Inferior parietal cortex (tissue), 1 donor: Measurements from ENCODE around the gene HEXB.

Experiments
- DNase-seq: peaks from one replicate; pipeline ENCODE4 v3.0.0-alpha.2; 2016; ENCODE audit errors: extremely low spot score

The HEXB gene

DNA sequence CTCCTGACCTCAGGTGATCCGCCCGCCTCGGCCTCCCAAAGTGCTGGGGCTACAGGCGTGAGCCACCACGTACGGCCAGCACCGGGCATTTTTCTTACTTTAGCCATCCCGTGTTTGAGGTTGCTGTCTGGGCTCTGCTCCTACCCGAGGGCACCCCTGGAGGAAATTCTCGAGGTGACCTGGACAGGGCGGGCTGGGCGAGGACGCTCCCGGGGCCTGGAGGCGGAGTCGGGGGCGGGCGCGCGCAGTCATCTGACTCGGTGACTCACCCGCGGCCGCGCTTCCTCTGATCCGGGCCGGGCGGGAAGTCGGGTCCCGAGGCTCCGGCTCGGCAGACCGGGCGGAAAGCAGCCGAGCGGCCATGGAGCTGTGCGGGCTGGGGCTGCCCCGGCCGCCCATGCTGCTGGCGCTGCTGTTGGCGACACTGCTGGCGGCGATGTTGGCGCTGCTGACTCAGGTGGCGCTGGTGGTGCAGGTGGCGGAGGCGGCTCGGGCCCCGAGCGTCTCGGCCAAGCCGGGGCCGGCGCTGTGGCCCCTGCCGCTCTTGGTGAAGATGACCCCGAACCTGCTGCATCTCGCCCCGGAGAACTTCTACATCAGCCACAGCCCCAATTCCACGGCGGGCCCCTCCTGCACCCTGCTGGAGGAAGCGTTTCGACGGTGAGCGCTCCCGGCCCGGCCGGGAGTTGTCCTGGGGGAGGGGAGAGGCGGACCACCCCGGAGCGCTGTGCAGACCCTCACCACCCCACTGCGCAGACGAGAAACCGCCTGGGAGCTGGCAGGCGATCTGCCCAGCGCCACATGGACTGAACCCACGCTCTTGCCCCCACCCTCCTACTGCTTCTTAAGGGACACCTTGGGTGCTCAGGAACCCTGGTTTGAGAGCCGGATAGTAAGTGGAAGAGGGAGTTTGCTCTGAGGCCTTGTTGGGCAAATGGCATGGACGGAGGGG lies at the start of gene HEXB:
Gene HEXB, plus strand, starts transcription at position 334 of the 952 bp plus-strand sequence. Its CDS starts 28 bp downstream, at position 362.
- DNase-seq = peak; percentile 74

DNA sequence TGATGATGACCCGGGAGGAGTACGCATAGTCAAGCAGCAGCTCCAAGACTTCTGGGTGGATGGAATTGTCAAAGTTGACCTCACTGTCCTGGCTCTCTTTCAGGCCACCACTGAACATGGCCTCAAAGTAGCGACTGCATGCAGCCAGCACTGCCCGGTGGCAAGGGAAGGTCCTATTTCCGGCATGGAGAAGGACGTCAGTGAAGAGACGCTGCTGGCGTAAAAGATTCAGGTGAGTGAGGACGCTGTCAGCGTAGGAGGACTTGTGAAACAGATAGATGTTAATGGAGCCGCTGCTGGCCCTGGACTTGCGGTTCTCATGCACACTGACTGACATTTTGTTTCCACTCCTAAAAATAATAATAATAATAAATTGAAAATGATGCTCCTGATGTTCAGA lies 48.9 kb upstream of the HEXB start:
- DNase-seq = no peak

DNA sequence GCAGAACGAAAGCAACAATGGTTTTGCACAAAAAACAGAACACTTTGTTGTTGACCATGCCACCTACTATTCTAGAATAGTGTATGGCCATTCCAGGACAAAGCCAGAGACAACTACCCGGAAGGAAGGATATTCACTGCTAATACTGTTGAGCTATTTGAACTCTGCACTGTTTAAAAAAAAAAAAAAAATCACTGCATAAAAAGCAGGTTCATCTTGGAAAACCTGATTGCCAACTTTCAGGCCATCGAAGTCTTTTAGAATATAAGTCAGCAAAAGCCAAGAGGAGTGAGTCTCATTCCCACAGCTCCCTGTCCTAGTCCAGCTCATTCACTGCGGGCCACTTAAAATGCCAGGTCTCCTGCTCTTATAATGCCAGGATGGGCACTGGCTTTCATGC lies 48.5 kb upstream of the HEXB start:
- DNase-seq = no peak

DNA sequence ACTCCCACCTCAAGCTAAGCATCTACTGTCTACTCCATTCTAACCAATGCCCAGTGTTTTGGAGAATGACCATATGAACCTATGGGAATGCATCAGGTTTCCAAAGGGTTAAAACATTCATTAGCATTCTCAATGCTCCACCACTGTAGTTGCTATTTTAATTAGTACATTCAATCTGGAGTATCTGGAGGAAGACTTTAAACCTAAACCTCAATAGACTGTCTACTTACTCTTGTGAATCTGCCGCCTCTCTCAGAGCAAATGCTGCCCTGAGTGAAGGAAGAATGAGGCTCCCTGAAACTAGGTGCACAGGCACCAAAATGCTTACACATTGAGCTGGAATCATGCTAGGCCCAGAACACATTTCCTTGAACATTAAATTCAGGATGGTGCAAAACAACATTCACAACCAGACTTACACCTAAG lies 46.5 kb upstream of the HEXB start:
- DNase-seq = no peak

- DNase-seq = no peak
These were observed 45.8 kb upstream of the HEXB start for GRCh38 chr5:74638970-74639806.

DNA sequence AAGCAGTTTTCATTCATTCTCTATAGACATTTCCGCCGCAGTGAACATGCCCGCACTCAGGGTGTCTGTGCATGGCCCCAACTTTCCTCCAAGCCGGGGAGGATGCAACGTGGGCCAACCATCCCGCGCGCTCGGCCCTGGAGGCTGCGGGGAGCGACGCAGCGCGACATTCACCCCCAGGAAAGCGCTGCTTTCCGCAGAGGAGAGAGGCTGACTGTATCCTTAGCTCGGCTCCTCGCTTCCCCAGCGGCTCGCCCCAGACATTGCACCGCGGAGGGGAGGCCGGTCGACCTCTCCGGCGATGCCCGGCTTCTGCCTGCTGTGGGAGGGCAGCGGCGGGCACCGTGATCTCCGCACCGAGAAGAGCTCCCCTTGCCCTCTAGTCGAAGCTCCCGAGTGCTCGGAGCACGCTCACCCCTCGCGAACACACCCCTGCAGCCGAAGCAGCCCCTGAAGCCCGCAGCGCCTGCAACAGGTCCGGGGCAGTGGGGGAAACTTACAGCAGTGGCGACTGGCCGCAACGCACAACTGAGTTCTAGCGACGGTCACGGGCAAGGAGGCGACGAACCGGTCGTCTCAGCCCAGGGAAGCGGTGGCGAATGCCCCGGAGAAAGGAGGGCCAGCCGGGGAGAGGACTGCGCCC lies 45.1 kb upstream of the HEXB start:
- no peak for DNase-seq

GRCh38 chr5:74640450-74640953 lies 44.5 kb upstream of the HEXB start, which contains the start of gene ENC1:
TSS of gene ENC1 (minus strand) at chr5:74640728. CDS start at chr5:74636485, 4,243 bp downstream.
- DNase-seq = peak; percentile 66

GRCh38 chr5:74640954-74641734 lies 43.9 kb upstream of the HEXB start:
- DNase-seq = peak; percentile 61

GRCh38 chr5:74641735-74642542 lies 43.1 kb upstream of the HEXB start:
- peak; percentile 74 for DNase-seq

- DNase-seq = no peak
These were observed 42.5 kb upstream of the HEXB start for GRCh38 chr5:74642543-74642863.

DNA sequence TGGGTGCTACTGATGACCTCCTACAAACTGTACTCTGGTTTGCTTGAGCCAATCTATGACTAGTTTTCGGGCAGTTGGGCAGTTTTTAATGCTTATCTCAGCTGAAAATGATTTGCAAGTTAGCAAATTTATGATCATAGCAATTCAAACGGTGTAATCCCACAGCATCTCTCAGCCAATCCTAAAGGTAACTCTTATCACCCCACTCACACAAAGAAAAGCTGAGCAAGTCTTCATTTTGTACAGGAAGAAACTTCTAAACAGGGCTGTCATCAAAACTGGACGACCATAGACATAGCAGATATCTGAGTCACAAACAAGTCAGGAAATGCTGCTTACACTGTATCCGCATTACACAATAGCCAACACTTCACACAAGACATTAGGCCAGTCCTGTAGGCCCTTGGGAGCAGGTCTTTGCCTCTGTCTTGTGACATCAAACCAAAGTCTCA lies 41.9 kb upstream of the HEXB start:
- no peak for DNase-seq

GRCh38 chr5:74647096-74647495 lies 37.9 kb upstream of the HEXB start:
- no peak for DNase-seq

- peak; percentile 82 for DNase-seq
These were observed 36.2 kb upstream of the HEXB start for GRCh38 chr5:74648835-74649293.

DNA sequence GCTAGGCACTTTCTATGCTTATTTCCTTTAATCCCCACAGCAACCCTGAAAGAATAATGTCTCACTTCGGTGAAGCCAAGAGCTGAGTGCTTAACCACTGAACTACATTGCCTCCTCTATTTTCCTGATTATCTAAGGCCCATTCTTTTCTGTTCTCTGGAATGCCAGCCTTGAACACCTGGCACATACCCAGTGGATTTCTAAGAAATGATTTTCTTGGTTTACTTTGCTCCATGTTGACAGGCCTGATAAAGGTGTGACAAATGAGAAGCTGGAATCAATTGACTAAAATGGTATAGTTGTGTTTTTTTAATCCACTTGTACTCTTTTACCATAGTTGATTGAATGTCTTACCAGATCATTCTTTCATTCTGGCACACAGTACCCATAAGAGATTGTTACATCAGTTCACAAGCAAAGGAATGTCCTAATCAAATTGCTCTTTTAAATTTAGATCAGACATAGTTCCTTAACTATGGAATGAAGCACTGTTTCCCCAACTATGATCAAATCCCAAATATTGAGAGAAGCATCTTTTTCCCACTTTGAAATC lies 35.5 kb upstream of the HEXB start:
- DNase-seq = no peak

DNA sequence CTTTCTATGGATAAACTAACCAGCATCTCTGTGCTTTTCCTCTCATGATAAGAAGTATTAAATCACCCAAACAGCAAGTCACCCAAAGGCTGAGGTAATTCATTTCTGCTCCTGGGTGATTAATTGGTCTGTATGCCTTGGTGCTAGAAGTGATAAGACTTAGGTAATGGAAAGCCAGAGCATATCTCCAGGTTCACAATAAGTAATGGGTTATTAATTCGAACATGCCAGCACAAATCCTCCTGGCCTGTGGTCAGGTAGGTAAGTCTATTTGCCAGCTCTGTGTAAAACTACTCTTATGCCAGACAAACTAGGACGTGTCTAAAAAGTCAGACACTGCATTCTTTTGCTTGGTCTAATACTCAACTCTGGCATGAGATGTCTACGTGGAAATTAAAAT lies 33.3 kb upstream of the HEXB start:
- DNase-seq = no peak

- DNase-seq = no peak
These were observed 32.5 kb upstream of the HEXB start for GRCh38 chr5:74652576-74652975.

DNA sequence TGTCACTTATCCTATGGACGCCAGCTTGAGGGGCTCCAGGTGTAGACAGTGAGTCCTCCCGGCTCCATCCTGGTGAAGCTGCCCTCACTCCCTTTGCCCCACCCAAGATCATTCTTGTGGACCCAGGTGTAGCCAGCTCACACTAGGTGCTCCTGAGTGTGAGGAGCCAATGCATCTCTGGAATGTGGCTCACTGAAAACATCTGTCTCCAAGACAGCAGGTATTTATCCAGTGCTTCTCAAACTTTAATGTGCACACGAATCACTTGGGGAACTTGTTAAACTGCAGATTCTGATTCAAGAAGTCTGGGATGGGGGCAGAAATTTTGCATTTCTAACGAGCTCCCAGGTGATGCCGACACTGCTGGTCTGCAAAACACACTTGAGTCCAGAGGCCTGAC lies 31.0 kb upstream of the HEXB start:
- DNase-seq = no peak

- no peak for DNase-seq
These were observed 29.8 kb upstream of the HEXB start for GRCh38 chr5:74655206-74655605.

DNA sequence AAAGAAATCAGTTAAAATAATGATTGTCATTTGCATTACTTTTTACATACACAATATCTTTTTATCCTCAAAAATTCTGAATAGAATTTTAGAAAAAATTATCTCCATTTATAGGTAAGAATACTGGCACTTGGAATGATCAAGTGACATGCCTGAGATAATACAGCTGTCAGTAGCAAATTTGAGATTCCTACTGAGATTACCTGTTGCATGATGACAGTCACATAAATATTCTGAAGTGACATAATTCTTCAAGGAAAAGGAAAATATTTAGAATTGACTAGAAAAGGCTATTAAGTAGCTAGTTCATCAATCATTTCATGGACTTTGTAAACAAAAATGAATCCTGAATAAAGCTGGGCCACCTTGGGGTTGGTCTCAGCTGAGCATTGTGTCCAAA lies 29.3 kb upstream of the HEXB start:
- DNase-seq = no peak

- no peak for DNase-seq
These were observed 27.9 kb upstream of the HEXB start for GRCh38 chr5:74657165-74657564.
